Stimulated activated CD4-positive, alpha-beta T cell treated with anti-CD3 and anti-CD28 coated beads, Interleukin-12 subunit alpha, Interleukin-12 subunit beta, amount 100 ng/mL, for 24 hours (primary cell): ENCODE data around the gene ATP10A.

ENCODE experiments used
- DNase-seq, 2 experiments: peaks; one replicate each; pipeline ENCODE4 v3.0.0-alpha.2; 2020; ENCODE audit warnings: low read depth in 2 of 2

The ATP10A gene

DNA sequence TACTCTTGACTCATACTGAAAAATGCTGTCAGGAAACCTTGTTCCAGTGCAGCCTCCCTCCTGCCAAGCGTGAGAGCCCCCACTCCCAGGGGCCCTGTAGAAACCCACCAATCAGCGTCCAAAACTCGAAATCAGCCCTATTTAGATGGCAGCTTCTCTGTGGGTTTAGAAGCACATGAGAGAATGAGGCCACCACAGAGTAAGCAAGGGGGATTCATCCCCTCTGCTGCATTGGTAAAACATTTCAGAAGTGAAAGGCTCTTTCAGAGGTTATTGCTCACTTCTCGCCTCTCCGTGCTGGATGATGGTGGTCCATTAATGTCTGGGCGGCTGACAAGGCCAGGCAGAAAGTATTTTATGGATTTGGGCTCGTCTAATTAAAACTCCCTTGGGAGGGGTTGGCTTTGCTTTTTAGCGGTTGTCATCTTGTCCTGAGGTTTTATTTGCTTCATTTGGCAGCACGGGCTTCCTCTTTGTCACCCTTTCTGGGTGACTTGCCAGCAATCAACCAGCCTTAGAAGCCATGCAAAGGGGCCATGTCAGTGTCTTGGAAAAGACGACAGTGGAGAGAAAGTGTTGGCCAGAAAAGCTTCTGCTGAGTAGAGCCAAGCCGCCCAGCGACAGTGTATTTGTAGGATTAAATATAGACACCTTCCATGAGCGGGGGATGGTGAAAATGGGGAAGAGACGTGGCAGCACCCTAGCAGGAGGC is 145.5 kb downstream of the ATP10A start:
- no peak for DNase-seq

DNA sequence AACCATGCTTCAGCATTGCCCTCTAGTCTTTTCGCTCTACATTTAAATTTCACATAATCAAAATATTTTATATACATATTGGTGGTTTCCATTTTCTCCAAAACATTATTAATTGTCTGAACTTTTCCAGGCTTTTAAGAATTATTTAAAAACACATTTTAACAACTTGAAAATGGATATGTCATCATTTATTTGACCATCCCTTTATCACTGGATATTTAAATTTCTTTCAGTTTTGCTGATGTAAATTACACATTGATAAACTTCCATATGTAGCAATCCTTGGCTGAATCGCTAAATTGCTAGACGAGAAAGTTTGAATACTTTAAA is 146.0 kb downstream of the ATP10A start:
- DNase-seq: no peak

DNA sequence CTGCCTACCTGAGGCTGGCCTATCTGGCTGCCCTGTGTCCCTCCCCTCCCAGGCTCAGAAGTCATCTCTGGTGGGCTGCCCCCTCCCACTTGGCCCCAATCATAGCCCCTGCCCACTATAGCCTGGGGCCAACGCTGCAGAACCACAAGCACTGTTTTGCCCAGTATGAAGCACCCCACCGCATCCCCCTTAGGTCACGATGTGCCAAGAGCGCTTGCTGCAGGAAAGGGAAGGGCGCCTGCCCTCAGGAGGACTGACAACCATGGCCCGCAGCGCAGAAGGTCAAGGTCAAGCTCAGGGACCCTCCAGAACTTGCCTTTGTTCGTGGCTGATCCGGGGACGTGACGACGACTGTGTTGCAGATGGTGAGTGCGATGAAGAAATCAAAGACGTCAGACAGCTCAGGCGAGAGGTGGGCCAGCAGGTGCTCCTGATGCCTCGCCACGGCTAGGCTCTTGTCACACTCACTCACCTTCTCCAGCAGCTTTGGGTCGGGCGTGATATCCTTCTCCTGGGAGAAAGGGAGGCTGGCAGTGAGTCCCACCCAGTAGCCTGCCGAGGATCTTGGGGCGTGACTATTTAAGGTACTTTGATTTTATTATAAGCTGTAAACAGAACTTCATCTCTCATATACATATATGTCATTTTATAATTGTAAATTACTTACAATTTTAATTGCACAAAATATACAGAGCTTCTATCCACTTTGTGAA is 146.6 kb downstream of the ATP10A start:
- no peak for DNase-seq

DNA sequence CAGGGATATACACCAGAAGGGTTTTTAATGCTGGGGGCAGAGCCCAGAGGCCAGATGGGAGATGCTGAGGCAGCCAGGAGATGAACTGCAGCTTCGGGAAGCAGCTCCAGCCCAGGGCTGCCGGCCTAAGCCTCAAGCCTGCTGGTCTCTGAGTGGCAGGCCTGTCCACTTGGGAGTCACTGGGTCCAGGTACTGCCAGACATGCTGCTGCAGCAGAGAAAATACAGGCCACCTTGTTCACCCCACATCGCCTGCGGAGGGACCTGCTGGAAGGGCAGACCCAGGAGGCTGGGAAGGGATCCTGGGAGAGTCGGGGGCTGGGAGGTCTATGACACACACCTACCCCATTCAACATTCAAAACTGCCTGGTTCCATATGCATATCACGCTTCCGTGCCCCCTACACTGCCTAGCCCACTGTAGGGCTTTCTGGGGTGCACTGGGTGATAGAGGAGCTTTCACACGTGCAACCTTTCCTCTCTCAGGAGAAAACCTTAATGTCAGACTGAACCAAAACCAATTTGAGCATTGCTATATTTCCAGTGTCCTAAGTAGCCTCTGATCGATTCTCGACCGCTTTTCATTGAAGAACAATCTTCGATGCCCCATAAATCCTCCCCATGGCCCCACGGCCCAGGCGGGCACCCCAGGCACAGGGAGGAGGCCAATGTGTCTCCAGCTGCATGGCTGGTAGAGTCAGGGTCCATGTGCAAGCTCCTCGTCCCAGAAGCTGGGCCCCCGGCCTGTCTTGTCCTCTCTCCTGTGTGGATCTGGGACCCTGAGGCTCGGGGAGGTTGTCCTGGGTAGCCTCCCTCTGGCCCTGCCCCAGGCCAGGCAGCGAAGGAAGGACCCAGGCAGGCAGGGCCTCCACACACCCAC is 147.4 kb downstream of the ATP10A start:
- no peak for DNase-seq

DNA sequence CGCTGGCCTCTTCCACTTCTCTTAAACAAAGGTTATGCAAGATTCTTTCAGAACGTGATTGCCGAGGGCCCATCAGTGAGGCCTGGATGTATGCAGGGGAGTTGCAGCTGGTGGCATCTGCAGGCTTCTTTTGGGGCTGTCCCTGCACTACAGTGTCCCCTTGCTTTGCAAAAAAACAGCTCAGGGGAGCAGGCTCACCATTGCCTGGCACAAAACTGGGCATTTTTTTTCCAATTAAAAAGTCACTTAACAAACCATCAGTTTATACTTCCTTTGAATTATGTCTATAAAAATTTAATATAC is 148.6 kb downstream of the ATP10A start:
- no peak for DNase-seq

GRCh38 chr15:25713736-25714537 is 149.2 kb downstream of the ATP10A start:
- no peak for DNase-seq

DNA sequence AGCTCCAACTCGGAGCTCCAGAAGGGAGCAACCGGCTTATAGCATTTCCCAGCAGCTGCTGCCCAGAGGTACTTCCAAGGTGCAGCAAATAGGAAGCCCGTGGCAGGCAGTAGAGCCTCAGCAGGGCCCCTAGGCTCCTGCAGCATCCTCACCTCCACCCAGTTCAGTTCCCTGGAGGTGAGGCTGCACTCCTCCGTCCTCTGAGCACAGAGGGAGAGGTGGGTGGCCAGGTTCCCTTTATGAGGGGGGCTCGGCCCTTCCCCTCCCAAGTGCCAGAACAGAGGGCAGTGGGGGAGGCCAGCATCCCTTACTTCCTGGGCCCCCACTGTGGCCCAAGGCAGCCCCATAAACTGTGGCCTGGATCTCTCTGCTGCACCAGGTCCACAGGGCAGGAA is 150.2 kb downstream of the ATP10A start:
- DNase-seq: no peak

DNA sequence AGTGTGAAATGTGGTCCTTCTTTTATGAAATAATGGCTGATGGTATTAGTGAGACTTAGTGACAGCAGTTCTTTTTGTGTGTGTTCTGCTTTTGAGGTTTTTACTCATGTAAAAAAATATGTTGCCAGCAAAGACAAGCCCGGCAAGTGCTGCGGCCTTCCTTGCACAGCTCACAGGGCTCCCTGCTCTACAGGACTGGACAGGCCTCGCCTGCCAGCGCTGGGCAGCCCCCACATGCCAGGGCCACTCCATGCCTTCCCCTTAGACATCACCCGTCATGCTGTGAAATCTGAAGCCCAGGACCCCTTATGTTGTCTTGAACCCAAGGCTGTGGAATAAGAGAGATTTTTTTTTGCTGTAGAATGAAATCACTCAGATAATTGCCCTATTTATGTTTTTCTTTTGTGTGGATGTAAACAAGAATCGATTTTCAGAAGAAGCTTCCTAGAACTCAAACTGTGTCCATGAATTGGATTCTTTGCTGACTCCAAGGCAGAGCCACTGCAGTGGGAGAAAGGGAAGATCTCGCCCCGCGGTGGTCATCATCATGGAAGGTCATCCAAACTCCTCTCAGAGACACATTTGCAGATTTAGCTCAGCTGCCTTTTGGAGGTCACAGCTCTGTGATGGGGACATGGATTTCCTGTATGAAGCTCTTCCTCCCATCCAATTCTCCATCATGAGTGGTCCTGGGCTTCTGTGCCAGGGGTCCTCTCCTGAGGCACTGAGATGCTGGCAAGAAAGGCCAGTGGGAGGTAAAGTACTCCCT is 150.8 kb downstream of the ATP10A start:
- DNase-seq: no peak

DNA sequence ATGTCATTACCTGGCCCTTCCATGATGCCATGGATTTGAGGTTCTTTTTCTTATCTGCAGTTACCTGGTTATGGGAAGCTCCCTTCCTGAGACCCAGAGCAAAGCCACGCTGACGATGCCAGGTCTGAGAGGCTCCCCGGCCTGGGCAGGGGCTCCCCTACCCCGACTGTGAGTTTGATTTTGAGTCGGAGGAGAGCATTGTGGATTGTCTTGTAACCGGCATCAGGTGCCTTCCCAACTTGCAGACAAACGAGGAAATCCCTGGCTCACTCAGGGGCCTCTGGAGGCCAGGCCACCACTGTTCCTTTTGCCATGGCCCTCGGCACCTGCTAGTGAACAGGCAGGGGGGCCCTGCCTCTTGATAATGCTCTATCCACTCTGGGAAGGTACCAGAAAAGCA is 151.4 kb downstream of the ATP10A start:
- no peak for DNase-seq

DNA sequence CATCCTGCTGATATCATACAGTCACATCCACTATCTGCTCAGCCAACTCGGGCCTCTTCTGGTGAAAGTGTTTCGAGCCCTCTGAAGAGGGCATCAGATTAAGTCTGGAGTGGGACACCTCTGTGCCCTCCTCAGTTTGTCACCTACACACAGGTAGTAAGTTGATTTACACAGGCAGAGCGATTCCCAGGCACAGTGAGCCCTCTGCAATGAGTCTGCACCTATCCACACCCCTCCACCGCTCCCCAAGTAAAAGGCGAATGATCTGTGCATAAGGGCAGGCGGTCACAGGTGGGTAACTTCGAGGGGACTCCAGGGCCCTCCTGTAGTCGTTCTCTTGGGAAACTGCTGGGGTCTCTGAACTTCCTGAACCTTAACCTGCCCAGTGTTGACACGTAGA is 152.0 kb downstream of the ATP10A start:
- no peak for DNase-seq

DNA sequence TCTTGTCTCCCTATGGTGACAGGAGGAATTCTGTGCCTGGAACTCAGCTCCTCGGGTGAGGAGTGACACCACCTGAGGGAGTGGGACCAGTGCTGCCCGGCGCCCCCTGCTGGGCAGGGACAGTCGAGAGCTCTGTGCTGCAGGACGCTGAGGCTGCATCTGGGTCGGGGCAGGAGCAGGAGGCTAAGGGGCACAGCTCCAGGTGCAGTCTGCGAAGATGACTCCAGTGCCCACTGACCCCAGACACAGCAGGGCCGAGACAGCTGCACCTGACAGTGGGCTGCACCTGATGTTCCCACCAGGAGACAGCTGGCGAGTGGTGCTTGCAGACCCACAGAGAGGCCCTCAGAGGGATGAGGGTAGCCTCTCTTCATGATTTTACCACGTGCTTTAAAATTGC is 152.9 kb downstream of the ATP10A start:
- DNase-seq: peak; percentile 16 to 44

DNA sequence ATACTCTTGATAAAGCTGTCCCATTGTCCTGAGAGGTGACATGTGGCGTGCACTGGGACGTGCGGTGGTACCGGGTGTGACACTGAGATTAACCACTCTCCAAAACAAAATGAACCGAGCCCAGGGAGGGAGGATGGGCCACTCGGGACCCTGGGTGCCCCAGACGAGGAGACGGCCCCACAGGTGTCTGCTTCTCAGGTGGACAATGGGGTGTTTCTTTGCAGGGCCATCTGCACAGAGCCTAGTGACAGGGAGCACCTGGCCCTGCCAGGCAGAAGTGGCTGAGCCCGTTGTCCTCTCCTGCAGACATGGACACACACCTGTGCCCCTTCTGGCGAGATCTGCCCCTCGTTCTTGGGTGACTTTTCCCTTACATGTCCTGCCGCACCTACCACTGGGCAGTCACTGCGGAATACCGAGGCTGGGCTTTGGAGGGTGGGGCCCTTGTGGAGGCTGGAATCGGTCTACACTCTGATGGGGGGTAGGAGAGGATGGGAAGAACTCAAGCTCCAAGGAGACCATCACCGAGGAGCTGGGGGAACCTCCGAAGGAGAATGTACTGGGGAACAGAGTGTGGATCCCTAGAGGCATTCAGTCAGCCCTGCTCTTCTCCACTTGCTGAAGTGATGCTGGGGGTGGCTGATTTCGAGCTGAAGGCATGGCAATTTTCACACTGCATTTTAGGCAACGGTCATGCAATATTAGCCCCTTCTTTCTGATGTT is 153.5 kb downstream of the ATP10A start:
- DNase-seq: no peak

- no peak for DNase-seq
These were observed 154.7 kb downstream of the ATP10A start for GRCh38 chr15:25708391-25708790.

DNA sequence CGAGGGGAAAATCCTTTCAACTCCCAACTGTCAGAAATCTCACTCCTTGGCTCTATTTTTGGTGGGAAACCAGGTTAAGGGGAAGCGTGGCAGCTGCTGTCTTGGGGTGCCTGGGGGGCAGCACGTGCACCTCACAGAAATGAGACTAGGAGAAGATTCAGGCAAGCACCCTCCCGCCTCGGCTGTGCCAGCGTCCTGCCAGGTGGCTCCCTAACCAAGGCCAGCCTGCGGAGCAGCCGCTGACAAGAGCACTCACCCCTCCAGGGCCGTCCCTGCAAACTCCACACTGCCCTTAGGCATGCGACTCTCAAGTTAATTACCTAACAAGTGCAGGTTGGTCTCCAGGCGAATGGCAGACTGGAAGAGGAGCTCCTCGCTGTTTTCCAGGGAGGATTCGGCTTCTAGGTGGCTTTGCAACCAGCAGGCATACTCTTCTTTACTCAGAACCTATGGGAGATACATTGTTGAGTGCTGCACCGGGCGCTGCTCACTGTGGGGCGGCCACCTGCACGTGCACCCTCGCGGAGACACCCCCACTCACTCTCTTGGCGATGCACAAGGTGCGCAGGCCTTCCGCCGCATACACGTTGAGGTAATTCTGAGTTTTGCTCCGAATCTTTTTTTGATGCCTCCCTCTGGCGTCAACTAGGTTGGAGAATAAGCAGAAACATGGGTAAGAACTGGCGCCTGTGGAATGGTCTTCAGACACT is 155.3 kb downstream of the ATP10A start:
- no peak for DNase-seq

GRCh38 chr15:25706176-25706955 is 156.8 kb downstream of the ATP10A start:
- DNase-seq: no peak

DNA sequence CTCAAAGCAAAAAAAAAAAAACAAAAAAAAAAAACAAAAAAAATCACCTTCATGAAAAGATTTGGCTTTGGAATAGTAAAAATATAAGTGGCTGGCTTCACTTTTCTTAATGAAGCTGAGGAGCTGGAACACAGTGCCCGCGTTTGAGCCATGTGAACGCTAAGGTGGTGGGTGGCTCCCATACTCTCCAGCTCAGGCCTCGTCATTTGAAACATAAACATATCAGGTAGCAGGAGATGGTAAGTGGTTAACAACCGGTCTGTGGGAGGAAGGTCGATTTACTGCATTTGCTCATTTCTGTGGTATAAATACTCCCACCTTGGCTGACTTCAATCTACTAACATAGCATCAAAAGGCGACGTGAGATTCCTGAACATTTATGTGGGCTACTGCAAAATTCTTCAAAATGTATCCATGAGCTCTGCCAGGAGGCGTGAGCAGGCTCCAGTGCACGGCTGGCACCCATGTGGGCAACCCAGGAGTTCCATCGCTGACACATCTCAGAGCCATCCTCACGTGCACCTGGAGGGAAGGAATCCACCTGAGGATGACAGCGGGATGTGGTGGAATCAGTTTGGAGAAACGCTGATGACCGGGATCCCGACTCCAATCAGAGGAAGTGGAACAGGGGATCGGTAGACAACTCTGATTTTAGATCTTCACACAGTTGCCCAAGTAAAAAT is 157.6 kb downstream of the ATP10A start:
- no peak for DNase-seq

DNA sequence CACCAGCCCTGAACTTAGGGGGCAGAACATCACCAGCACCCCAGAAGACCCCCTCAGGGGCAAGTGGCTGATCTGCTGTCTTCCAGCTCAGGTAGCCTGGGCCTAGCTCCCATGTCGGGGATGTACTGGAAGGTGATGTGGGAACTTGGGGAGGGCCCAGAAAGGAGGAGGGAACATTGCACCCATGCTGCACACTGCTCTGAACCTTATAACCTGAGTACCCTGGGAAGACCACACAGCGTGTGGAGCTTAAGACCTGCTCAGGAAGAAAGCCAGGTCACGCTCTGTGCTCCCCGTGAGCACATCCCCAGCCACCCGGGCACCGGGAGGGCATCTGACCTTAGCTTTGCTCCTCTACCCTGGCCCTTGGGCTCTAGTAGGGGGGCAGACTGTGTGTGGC is 159.4 kb downstream of the ATP10A start:
- DNase-seq: no peak

- no peak for DNase-seq
These were observed 161.2 kb downstream of the ATP10A start for GRCh38 chr15:25701721-25702465.
